HG03025 (cell line): ENCODE results near the gene DCC.
"Not testable (repeated sequence)": the region's sequence is repeated elsewhere in the genome, so short reads cannot be mapped to it uniquely, and the experiment has no call there.

Experiments used
- ATAC-seq: cut with Tn5 transposase; IDR thresholded peaks from one replicate; pipeline ENCODE4 v1.9.1; 2021; ENCODE audit warnings: mild to moderate bottlenecking, moderate library complexity; ENCODE audit not compliant: unreplicated experiment, low FRiP score

Gene DCC

GRCh38 chr18:53443831-53444230 lies 1103.8 kb downstream of the DCC start:
- ATAC-seq: no peak

GRCh38 chr18:53451902-53452301 lies 1111.9 kb downstream of the DCC start:
- no peak for ATAC-seq

- ATAC-seq: no peak
These were observed 1117.1 kb downstream of the DCC start for GRCh38 chr18:53457068-53457467.

- no peak for ATAC-seq
These were observed 1118.3 kb downstream of the DCC start for GRCh38 chr18:53458268-53458667.

- ATAC-seq: no peak
These were observed 1119.1 kb downstream of the DCC start for GRCh38 chr18:53458944-53459580.

- no peak for ATAC-seq
These were observed 1127.8 kb downstream of the DCC start for GRCh38 chr18:53467756-53468155.

- ATAC-seq: not testable (repeated sequence)
These were observed 1128.2 kb downstream of the DCC start for GRCh38 chr18:53468173-53468572.

GRCh38 chr18:53472546-53472945 lies 1132.5 kb downstream of the DCC start:
- no peak for ATAC-seq

- no peak for ATAC-seq
These were observed 1138.2 kb downstream of the DCC start for GRCh38 chr18:53478155-53478554.

- no peak for ATAC-seq
These were observed 1146.3 kb downstream of the DCC start for GRCh38 chr18:53486296-53486695.

GRCh38 chr18:53489266-53489665 lies 1149.3 kb downstream of the DCC start:
- ATAC-seq: no peak

GRCh38 chr18:53490019-53490418 lies 1150.0 kb downstream of the DCC start:
- ATAC-seq: no peak

- no peak for ATAC-seq
These were observed 1156.0 kb downstream of the DCC start for GRCh38 chr18:53496028-53496427.

- no peak for ATAC-seq
These were observed 1164.0 kb downstream of the DCC start for GRCh38 chr18:53503914-53504441.

GRCh38 chr18:53508529-53508928 lies 1168.5 kb downstream of the DCC start:
- ATAC-seq: no peak

- ATAC-seq: no peak
These were observed 1169.9 kb downstream of the DCC start for GRCh38 chr18:53509886-53510285.

- ATAC-seq: not testable (repeated sequence)
These were observed 1171.7 kb downstream of the DCC start for GRCh38 chr18:53511725-53512124.

GRCh38 chr18:53521068-53521467 lies 1181.1 kb downstream of the DCC start:
- no peak for ATAC-seq

- no peak for ATAC-seq
These were observed 1186.3 kb downstream of the DCC start for GRCh38 chr18:53526101-53526870.

- ATAC-seq: no peak
These were observed 1187.4 kb downstream of the DCC start for GRCh38 chr18:53527365-53527764.

- no peak for ATAC-seq
These were observed 1191.2 kb downstream of the DCC start for GRCh38 chr18:53531187-53531586.

- ATAC-seq: no peak
These were observed 1191.9 kb downstream of the DCC start for GRCh38 chr18:53531896-53532295.
